Measurements from ENCODE around the gene ZP1. TPM values are rescaled to one million over a fixed set of nuclear protein-coding genes. Genes with fewer than 3 reads are reported as not detected.
A peak's percentile ranks its signal among the peaks of the same experiment; 100 is the strongest.

The ZP1 gene
- total RNA-seq, 6 donors from 2014 or later = not detected

GRCh38 chr11:60879971-60880588, 12.7 kb downstream of the ZP1 start:
- H3K4me3 ChIP-seq = no peak overlapping the region
- no peaks in the 10 kb centered on the region for H3K4me1 ChIP-seq
- WGBS, 2 donors = 75 to 84% methylated on average over 5 of the region's 5 CpGs
- no peak for TF ChIP-seq POLR2A (IDR thresholded peaks at IDR 0.05)
- no peak for TF ChIP-seq POLR2AphosphoS5 (IDR thresholded peaks at IDR 0.05)
- TF ChIP-seq, protein P1, sequence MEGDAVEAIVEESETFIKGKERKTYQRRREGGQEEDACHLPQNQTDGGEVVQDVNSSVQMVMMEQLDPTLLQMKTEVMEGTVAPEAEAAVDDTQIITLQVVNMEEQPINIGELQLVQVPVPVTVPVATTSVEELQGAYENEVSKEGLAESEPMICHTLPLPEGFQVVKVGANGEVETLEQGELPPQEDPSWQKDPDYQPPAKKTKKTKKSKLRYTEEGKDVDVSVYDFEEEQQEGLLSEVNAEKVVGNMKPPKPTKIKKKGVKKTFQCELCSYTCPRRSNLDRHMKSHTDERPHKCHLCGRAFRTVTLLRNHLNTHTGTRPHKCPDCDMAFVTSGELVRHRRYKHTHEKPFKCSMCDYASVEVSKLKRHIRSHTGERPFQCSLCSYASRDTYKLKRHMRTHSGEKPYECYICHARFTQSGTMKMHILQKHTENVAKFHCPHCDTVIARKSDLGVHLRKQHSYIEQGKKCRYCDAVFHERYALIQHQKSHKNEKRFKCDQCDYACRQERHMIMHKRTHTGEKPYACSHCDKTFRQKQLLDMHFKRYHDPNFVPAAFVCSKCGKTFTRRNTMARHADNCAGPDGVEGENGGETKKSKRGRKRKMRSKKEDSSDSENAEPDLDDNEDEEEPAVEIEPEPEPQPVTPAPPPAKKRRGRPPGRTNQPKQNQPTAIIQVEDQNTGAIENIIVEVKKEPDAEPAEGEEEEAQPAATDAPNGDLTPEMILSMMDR (IDR thresholded peaks at IDR 0.05) = no peak
- TF ChIP-seq EP300 (IDR thresholded peaks at IDR 0.05) = no peak
- H3K36me3 ChIP-seq = peaks cover 0 to 21% (median 5%) of the 10 kb centered on the region in 4 donors
- no peak overlapping the region for H3K27ac ChIP-seq
- DNase-seq = no peak
- no peaks in the 10 kb centered on the region for H3K27me3 ChIP-seq
- no peak for ATAC-seq (ENCODE audit: low FRiP score in 2 of 2)
- H3K9me3 ChIP-seq = no peaks in the 10 kb centered on the region

- Histone ChIP-seq H3K4me1 (no peaks in the 10 kb centered on the region), H3K27ac (no peak overlapping the region), H3K9me3 (no peaks in the 10 kb centered on the region), H3K4me3 (no peak overlapping the region), H3K27me3 (no peaks in the 10 kb centered on the region), H3K36me3 (peaks cover 0 to 21% (median 5%) of the 10 kb centered on the region in 4 donors)
- WGBS, 2 donors = 81 to 82% methylated on average over 8 of the region's 8 CpGs
- ATAC-seq (ENCODE audit: low FRiP score in 2 of 2) (no peak), DNase-seq (no peak)
- TF ChIP-seq EP300 (IDR thresholded peaks at IDR 0.05) = no peak
- TF ChIP-seq POLR2A (IDR thresholded peaks at IDR 0.05) = no peak
Measured at GRCh38 chr11:60880643-60881282, 13.4 kb downstream of the ZP1 start.

DNA sequence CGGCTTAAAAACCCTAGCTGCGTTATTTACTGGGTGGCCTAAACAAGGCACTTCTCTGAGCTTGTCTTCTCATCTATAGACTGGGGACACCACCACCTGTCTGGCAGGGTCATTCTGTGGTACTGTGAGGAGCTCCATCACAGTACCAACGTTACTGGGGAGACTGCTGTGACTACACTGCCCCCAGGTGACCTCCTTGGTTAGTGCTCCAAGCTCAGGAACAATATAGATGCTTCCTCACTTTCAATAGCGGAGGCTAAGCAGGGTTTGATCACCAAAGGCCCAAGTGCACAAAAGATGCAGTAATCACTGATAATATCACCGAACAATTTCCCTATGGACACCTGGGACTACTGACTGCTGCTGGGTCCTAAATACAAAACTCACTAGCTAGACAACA, 20.2 kb downstream of the ZP1 start:
- Histone ChIP-seq H3K27ac (no peak overlapping the region), H3K4me1 (peaks cover 0 to 11% (median 3%) of the 10 kb centered on the region in 4 donors), H3K4me3 (no peak overlapping the region), H3K9me3 (no peaks in the 10 kb centered on the region), H3K36me3 (peaks cover 0 to 29% (median 2%) of the 10 kb centered on the region in 4 donors), H3K27me3 (no peaks in the 10 kb centered on the region)
- WGBS, 2 donors = 50 to 66% methylated on average over 3 to 5 of the region's 5 CpGs
- TF ChIP-seq, protein P1 (IDR thresholded peaks at IDR 0.05) = peak in 4 of 6 experiments; percentile 17 to 45 (median 36)
- TF ChIP-seq POLR2A (IDR thresholded peaks at IDR 0.05) (no peak), EP300 (IDR thresholded peaks at IDR 0.05) (no peak)
- DNase-seq = no peak
- ATAC-seq (ENCODE audit: low FRiP score in 2 of 2) = peak in 1 of 2 donors; percentile 82

GRCh38 chr11:60889869-60890311, 22.5 kb downstream of the ZP1 start:
- no peaks in the 10 kb centered on the region for H3K27me3 ChIP-seq
- no peak overlapping the region for H3K4me3 ChIP-seq
- H3K9me3 ChIP-seq = no peaks in the 10 kb centered on the region
- peaks cover 6 to 51% (median 15%) of the 10 kb centered on the region in 4 donors for H3K36me3 ChIP-seq
- TF ChIP-seq EP300 (IDR thresholded peaks at IDR 0.05) (no peak), POLR2A (IDR thresholded peaks at IDR 0.05) (no peak), POLR2AphosphoS5 (IDR thresholded peaks at IDR 0.05) (no peak)
- TF ChIP-seq, protein P1 (IDR thresholded peaks at IDR 0.05) = no peak
- DNase-seq = no peak
- ATAC-seq (ENCODE audit: low FRiP score in 2 of 2) = peak in 1 of 2 donors; percentile 40
- H3K27ac ChIP-seq = peak overlapping the region in 1 of 4 donors; percentile 61
- peaks cover 0 to 11% (median 3%) of the 10 kb centered on the region in 4 donors for H3K4me1 ChIP-seq
- WGBS, 2 donors = 57 to 60% methylated on average over 6 of the region's 6 CpGs

GRCh38 chr11:60890696-60891095, 23.4 kb downstream of the ZP1 start:
- TF ChIP-seq POLR2AphosphoS5 (IDR thresholded peaks at IDR 0.05) (no peak), POLR2A (IDR thresholded peaks at IDR 0.05) (no peak)
- H3K36me3 ChIP-seq = peaks cover 7 to 59% (median 22%) of the 10 kb centered on the region in 4 donors
- H3K9me3 ChIP-seq = no peaks in the 10 kb centered on the region
- WGBS, 2 donors = 43 to 49% methylated on average over 5 of the region's 5 CpGs
- DNase-seq = no peak
- H3K4me3 ChIP-seq = no peak overlapping the region
- H3K27ac ChIP-seq = peak overlapping the region in 2 of 4 donors; percentile 23 to 61
- ATAC-seq (ENCODE audit: low FRiP score in 2 of 2) = no peak
- H3K4me1 ChIP-seq = peaks cover 0 to 11% (median 3%) of the 10 kb centered on the region in 4 donors
- no peaks in the 10 kb centered on the region for H3K27me3 ChIP-seq

All from upper lobe of left lung (tissue), 6 donors.